ENCODE results near the gene NOTCH3. TPM values are rescaled to one million over a fixed set of nuclear protein-coding genes. Genes with fewer than 3 reads are reported as not detected.

The NOTCH3 gene
- total RNA-seq, 1 experiment from 2014 or later = 52.1 TPM

Other genes with a start within 250 kb of the NOTCH3 start
- 0.62 TPM in 1 of 2 replicates, not detected in the other for gene SLC1A6, start 221.1 kb downstream of the NOTCH3 start, total RNA-seq (2014; rRNA removed; shearing (Covaris generic))
- gene CASP14, start 151.5 kb downstream of the NOTCH3 start, total RNA-seq (2014; rRNA removed; shearing (Covaris generic)) = not detected in 2 replicates
- gene OR1I1, start 118.8 kb downstream of the NOTCH3 start, total RNA-seq (2014; rRNA removed; shearing (Covaris generic)) = not detected in 2 replicates
- 13.7 and 17.5 TPM in 2 replicates for gene SYDE1, start 93.6 kb downstream of the NOTCH3 start, total RNA-seq (2014; rRNA removed; shearing (Covaris generic))
- gene EPHX3, start 31.5 kb upstream of the NOTCH3 start, total RNA-seq (2014; rRNA removed; shearing (Covaris generic)) = 5.4 and 6.2 TPM in 2 replicates
- 24.8 and 26.1 TPM in 2 replicates for gene BRD4, start 131.5 kb upstream of the NOTCH3 start, total RNA-seq (2014; rRNA removed; shearing (Covaris generic))
- gene AKAP8, start 178.8 kb upstream of the NOTCH3 start, total RNA-seq (2014; rRNA removed; shearing (Covaris generic)) = 24.4 and 25.1 TPM in 2 replicates
- gene AKAP8L, start 218.0 kb upstream of the NOTCH3 start, total RNA-seq (2014; rRNA removed; shearing (Covaris generic)) = 115 and 168 TPM in 2 replicates
- gene WIZ, start 249.0 kb upstream of the NOTCH3 start, total RNA-seq (2014; rRNA removed; shearing (Covaris generic)) = 16.1 and 17.6 TPM in 2 replicates

All from H7 (cell line).